A549 (cell line): Measurements from ENCODE around the gene SPOCK2. TPM values are rescaled to one million over a fixed set of nuclear protein-coding genes. Genes with fewer than 3 reads are reported as not detected.

Experiments used
- ATAC-seq, 2 experiments: fragments of 200-7000 bp in 1 of 2; fragments of >200 bp in 1 of 2; cut with Nextera tagmentation in 1 of 2; cut with Tn5 transposase in 1 of 2; 3 replicates each; pipeline versions ENCODE4 v1.8.0 to v1.9.1; 2018 to 2020; ENCODE audit warnings: mild to moderate bottlenecking in 1 of 2, moderate library complexity in 1 of 2
- CTCF ChIA-PET: fragments of 300-600 bp; sonication (Branson Sonifier 250); formaldehyde crosslinking; extraction: SDS; loops from one replicate; lab custom pipeline; 2021; ENCODE audit warnings: antibody characterized with exemption, inconsistent platforms; lab: Yijun Ruan, JAX
- POLR2A ChIA-PET: fragments of 350-600 bp; formaldehyde crosslinking; extraction: SDS; loops from one replicate; lab custom pipeline; 2021; ENCODE audit warnings: antibody characterized with exemption, inconsistent platforms; lab: Yijun Ruan, JAX
- DNase-seq, 2 experiments: peaks; one replicate each; pipeline versions ENCODE4 v3.0.0 to v3.0.0-alpha.2; 2011 to 2016; ENCODE audit warnings: low read depth in 1 of 2, low spot score in 1 of 2
- FAIRE-seq: peaks from 2 replicates; lab custom pipeline; 2011; peaks lifted over from hg19 to GRCh38; lab: Jason Lieb, UNC
- H3K27ac ChIP-seq, 2 experiments: fragments of >200 bp; sonication (Bioruptor Twin); formaldehyde crosslinking; 3 replicates each; pipeline ENCODE4 v1.5.1; 2016 to 2017
- H3K4me1 ChIP-seq: fragments of >200 bp; sonication (Bioruptor Twin); formaldehyde crosslinking; 3 replicates; pipeline ENCODE4 v1.6.1; 2016
- H3K4me2 ChIP-seq: fragments of >200 bp; sonication (Bioruptor Twin); formaldehyde crosslinking; 3 replicates; pipeline ENCODE4 v1.6.1; 2016
- H3K4me3 ChIP-seq: fragments of >200 bp; sonication (Bioruptor Twin); formaldehyde crosslinking; 3 replicates; pipeline ENCODE4 v1.5.1; 2016
- H3K9me3 ChIP-seq: fragments of >200 bp; sonication (Bioruptor Twin); formaldehyde crosslinking; 3 replicates; pipeline ENCODE4 v1.6.1; 2016
- CBX2 ChIP-seq: fragments of 200-600 bp; sonication (generic); IDR thresholded peaks from 2 replicates; pipeline ENCODE4 v1.6.1; 2016; ENCODE audit warnings: low read depth, mild to moderate bottlenecking, borderline replicate concordance
- CEBPB ChIP-seq, 2 experiments: fragments of >200 bp in 1 of 2; sonication (Bioruptor Twin) in 1 of 2; formaldehyde crosslinking in 1 of 2; IDR thresholded peaks; 2 replicates each; pipeline ENCODE4 v1.6.1; 2012 to 2016
- EHF ChIP-seq: fragments of 250-450 bp; sonication (Bioruptor Pico); IDR thresholded peaks from 2 replicates; pipeline ENCODE4 v1.5.0; 2020; ENCODE audit warnings: mild to moderate bottlenecking
- GATA3 ChIP-seq: IDR thresholded peaks from 2 replicates; pipeline ENCODE4 v1.6.1; 2012; ENCODE audit warnings: borderline replicate concordance
- KDM1A ChIP-seq: fragments of 200-600 bp; sonication (generic); IDR thresholded peaks from 2 replicates; pipeline ENCODE4 v1.6.1; 2016; ENCODE audit warnings: low read depth, mild to moderate bottlenecking
- MAZ ChIP-seq: fragments of 150-350 bp; IDR thresholded peaks from 2 replicates; pipeline ENCODE4 v1.6.1; 2014; ENCODE audit warnings: antibody characterized with exemption, low read depth, low read length, borderline replicate concordance
- NPAS2 ChIP-seq: fragments of 250-450 bp; sonication (Bioruptor Pico); IDR thresholded peaks from 2 replicates; pipeline ENCODE4 v1.8.0; 2022; ENCODE audit warnings: mild to moderate bottlenecking, moderate library complexity, borderline replicate concordance
- POLR2A ChIP-seq: IDR thresholded peaks from 2 replicates; pipeline ENCODE4 v1.6.1; 2012; ENCODE audit warnings: mild to moderate bottlenecking, low read length
- RAD21 ChIP-seq, 2 experiments: fragments of >200 bp in 1 of 2; sonication (Bioruptor Twin) in 1 of 2; formaldehyde crosslinking in 1 of 2; IDR thresholded peaks in 1 of 2; conservative IDR thresholded peaks in 1 of 2; 2 replicates in 1 of 2; 3 replicates in 1 of 2; pipeline ENCODE4 v1.6.1; 2012 to 2018; ENCODE audit warnings: inconsistent platforms in 1 of 2
- RFX5 ChIP-seq: fragments of 450-650 bp; IDR thresholded peaks from 2 replicates; pipeline ENCODE4 v1.7.1; 2014; ENCODE audit warnings: antibody characterized with exemption, mild to moderate bottlenecking, moderate library complexity
- SMC3 ChIP-seq: fragments of >200 bp; sonication (Bioruptor Twin); formaldehyde crosslinking; IDR thresholded peaks from 3 replicates; pipeline ENCODE4 v1.6.1; 2018; ENCODE audit warnings: inconsistent platforms
- TFCP2L1 ChIP-seq: fragments of 250-450 bp; sonication (Bioruptor Pico); IDR thresholded peaks from 2 replicates; pipeline ENCODE4 v1.5.0; 2021; ENCODE audit warnings: mild to moderate bottlenecking
- ZFP36 ChIP-seq: fragments of 450-650 bp; IDR thresholded peaks from 2 replicates; pipeline ENCODE4 v1.6.1; 2014; ENCODE audit warnings: borderline replicate concordance; ENCODE audit not compliant: partially characterized antibody
- ZSCAN20 ChIP-seq: fragments of 250-450 bp; sonication (Bioruptor Pico); IDR thresholded peaks from 2 replicates; pipeline ENCODE4 v1.8.0; 2022; ENCODE audit warnings: mild to moderate bottlenecking, moderate library complexity
- WGBS: methylation state at CpG from one replicate; pipeline ENCODE4 v1.1.6; 2017; ENCODE audit errors: missing lambda C conversion rate; 5-methylcytosine and 5-hydroxymethylcytosine counted together
- polyA plus RNA-seq, 4 experiments: library from polyadenylated mRNA; depleted of rRNA in 3 of 4; stranded (reverse); fragments of >200 nt; fragmentation: RNase III in 1 of 4; extraction: RNeasy Plus Mini Kit Qiagen cat#74134 plus additional on column Dnase treatment in 1 of 4; gene quantifications; 2 replicates in 3 of 4; 3 replicates in 1 of 4; pipeline ENCODE4 v1.2.3, GENCODE V29; 2011 to 2017
- TF ChIP-seq, protein P1 (sequence below): IDR thresholded peaks from 2 replicates; pipeline ENCODE4 v1.6.1; 2012
- TF ChIP-seq, protein P2 (sequence below): fragments of >200 bp; sonication (Bioruptor Twin); formaldehyde crosslinking; IDR thresholded peaks from 3 replicates; pipeline ENCODE4 v1.5.1; 2016
- TF ChIP-seq, protein P3 (sequence below): fragments of 150-350 bp; IDR thresholded peaks from 2 replicates; pipeline ENCODE4 v1.6.1; 2014; ENCODE audit warnings: low read depth, mild to moderate bottlenecking, low read length
- TF ChIP-seq, protein P4 (sequence below): fragments of 200-600 bp; sonication (generic); IDR thresholded peaks from 2 replicates; pipeline ENCODE4 v1.6.1; 2016; ENCODE audit warnings: antibody characterized with exemption, mild to moderate bottlenecking, moderate library complexity

Gene SPOCK2
- polyA plus RNA-seq, 2 of the 4 experiments (the other 2 are of a cell fraction) = 0.52 to 0.67 TPM

DNA sequence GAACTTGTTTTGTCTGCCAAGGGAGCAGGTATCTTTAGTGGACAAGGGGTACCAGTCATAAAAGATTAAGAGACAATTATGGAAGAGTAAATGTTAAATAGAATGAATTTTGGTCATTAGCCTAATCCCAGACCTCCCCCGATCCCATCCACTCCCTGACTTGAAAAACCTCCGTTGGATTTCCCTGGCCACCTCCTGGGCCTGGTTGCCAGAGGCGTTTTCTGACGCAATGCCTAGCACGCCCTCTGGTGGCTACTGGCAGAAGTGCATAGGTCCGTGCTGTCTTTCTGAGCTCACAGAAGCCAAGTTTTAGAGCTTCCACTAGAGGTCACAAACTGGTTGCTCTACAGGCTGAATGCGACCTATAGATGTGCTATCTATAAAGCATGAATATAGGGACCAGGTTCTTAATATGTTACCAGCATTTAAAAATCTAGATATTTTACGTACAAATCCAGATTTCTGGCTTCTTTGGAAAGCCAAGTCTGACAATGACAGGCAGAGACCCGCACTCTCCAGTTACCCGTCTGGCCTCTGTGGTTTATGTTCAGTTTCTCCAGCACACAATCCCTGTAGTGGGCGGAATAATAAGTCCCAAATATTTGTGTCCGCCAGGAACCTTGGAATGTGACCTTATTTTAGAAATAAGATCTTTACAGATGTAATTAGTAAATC lies 39.8 kb downstream of the SPOCK2 start:
- POLR2A ChIA-PET = interaction anchor here (0.5 to 1.3 kb wide), 2 partner anchors 127 to 225 kb away, joined by 3 to 5 read pairs; partner anchors contain the start of gene DDIT4
- TF ChIP-seq POLR2A = no peak
- TF ChIP-seq ZFP36 = no peak
- TF ChIP-seq CEBPB (IDR thresholded peaks at IDR 0.05) = peak; percentile 71 to 91
- no peak for TF ChIP-seq TFCP2L1
- TF ChIP-seq, protein P1, sequence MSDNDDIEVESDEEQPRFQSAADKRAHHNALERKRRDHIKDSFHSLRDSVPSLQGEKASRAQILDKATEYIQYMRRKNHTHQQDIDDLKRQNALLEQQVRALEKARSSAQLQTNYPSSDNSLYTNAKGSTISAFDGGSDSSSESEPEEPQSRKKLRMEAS = 0 out of 2 replicates have a peak, but pooled peaks have one; percentile 46
- TF ChIP-seq, protein P2, sequence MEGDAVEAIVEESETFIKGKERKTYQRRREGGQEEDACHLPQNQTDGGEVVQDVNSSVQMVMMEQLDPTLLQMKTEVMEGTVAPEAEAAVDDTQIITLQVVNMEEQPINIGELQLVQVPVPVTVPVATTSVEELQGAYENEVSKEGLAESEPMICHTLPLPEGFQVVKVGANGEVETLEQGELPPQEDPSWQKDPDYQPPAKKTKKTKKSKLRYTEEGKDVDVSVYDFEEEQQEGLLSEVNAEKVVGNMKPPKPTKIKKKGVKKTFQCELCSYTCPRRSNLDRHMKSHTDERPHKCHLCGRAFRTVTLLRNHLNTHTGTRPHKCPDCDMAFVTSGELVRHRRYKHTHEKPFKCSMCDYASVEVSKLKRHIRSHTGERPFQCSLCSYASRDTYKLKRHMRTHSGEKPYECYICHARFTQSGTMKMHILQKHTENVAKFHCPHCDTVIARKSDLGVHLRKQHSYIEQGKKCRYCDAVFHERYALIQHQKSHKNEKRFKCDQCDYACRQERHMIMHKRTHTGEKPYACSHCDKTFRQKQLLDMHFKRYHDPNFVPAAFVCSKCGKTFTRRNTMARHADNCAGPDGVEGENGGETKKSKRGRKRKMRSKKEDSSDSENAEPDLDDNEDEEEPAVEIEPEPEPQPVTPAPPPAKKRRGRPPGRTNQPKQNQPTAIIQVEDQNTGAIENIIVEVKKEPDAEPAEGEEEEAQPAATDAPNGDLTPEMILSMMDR = peak; percentile 100
- TF ChIP-seq SMC3 = peak; percentile 100
- TF ChIP-seq RAD21 (conservative IDR thresholded peaks at IDR 0.05 in 1 of 2, IDR thresholded peaks at IDR 0.05 in 1 of 2) = peak; percentile 98 to 99
- TF ChIP-seq, all 56 proteins: peak for 5
- DNase-seq (peak; percentile 92 to 94), ATAC-seq (peak; percentile 90 to 92), FAIRE-seq (peak; percentile 90)
- Histone ChIP-seq H3K27ac (peak overlapping the region; percentile 68 to 72), H3K4me1 (peaks cover 3% of the 10 kb centered on the region; the same call in 1 of the 3 replicates), H3K4me3 (no peak overlapping the region), H3K9me3 (peaks cover 13% of the 10 kb centered on the region; the same call in 2 of the 3 replicates), H3K4me2 (peak overlapping the region; percentile 56; the same call in 2 of the 3 replicates)
- WGBS = 27% methylated on average over 12 of the region's 12 CpGs
- CTCF ChIA-PET = interaction anchor here (0.5 to 22.0 kb wide), 101 partner anchors 9 to 894 kb away, joined by 3 to 207 read pairs (median 5); partner anchors contain the start of genes ANAPC16, ASCC1, CHST3 and PSAP

DNA sequence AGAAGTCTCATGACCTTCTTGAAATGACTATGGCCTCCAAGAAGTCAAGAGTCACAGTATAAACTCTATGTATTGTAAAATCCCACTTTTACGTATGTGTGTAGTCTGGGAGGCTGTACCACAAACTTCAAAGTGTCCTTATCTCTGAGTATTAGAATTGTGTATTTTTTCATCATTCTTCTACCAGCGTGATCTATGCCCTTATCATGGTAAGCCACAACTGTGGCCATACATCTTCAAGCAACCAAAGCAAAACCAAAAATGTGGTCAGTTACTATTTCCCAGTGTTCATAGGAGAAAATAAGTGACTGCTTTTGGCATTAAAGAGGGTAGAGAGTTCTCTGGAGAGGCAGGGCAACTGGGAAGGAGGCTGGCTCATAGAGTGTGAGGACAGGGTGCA lies 42.8 kb downstream of the SPOCK2 start:
- no peak for FAIRE-seq
- WGBS = 90% methylated on average over 2 of the region's 2 CpGs

More for the DNA sequence above, 42.8 kb downstream of the SPOCK2 start:
- no peak overlapping the region for H3K4me2 ChIP-seq
- DNase-seq = no peak
- TF ChIP-seq, protein P1 = no peak
- TF ChIP-seq NPAS2 = no peak
- TF ChIP-seq, protein P3, sequence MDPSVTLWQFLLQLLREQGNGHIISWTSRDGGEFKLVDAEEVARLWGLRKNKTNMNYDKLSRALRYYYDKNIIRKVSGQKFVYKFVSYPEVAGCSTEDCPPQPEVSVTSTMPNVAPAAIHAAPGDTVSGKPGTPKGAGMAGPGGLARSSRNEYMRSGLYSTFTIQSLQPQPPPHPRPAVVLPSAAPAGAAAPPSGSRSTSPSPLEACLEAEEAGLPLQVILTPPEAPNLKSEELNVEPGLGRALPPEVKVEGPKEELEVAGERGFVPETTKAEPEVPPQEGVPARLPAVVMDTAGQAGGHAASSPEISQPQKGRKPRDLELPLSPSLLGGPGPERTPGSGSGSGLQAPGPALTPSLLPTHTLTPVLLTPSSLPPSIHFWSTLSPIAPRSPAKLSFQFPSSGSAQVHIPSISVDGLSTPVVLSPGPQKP = no peak
- TF ChIP-seq RFX5 = no peak
- no peak for TF ChIP-seq EHF (CRISPR knock-in tag)
- no peak for TF ChIP-seq CBX2
- no peak for TF ChIP-seq GATA3
- no peak for TF ChIP-seq MAZ
- no peak for TF ChIP-seq KDM1A
- TF ChIP-seq, protein P4, sequence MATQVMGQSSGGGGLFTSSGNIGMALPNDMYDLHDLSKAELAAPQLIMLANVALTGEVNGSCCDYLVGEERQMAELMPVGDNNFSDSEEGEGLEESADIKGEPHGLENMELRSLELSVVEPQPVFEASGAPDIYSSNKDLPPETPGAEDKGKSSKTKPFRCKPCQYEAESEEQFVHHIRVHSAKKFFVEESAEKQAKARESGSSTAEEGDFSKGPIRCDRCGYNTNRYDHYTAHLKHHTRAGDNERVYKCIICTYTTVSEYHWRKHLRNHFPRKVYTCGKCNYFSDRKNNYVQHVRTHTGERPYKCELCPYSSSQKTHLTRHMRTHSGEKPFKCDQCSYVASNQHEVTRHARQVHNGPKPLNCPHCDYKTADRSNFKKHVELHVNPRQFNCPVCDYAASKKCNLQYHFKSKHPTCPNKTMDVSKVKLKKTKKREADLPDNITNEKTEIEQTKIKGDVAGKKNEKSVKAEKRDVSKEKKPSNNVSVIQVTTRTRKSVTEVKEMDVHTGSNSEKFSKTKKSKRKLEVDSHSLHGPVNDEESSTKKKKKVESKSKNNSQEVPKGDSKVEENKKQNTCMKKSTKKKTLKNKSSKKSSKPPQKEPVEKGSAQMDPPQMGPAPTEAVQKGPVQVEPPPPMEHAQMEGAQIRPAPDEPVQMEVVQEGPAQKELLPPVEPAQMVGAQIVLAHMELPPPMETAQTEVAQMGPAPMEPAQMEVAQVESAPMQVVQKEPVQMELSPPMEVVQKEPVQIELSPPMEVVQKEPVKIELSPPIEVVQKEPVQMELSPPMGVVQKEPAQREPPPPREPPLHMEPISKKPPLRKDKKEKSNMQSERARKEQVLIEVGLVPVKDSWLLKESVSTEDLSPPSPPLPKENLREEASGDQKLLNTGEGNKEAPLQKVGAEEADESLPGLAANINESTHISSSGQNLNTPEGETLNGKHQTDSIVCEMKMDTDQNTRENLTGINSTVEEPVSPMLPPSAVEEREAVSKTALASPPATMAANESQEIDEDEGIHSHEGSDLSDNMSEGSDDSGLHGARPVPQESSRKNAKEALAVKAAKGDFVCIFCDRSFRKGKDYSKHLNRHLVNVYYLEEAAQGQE = no peak
- no peak for TF ChIP-seq ZSCAN20
- TF ChIP-seq, all 56 proteins: peak for 0
- Histone ChIP-seq H3K4me1 (peaks cover 3% of the 10 kb centered on the region; the same call in 1 of the 3 replicates), H3K9me3 (peaks cover 13% of the 10 kb centered on the region; the same call in 2 of the 3 replicates), H3K27ac (no peak overlapping the region), H3K4me3 (no peak overlapping the region)
- ChIA-PET POLR2A (no interaction called here), CTCF (interaction anchor here (0.5 to 22.0 kb wide), 9 partner anchors 13 to 337 kb away, joined by 3 to 207 read pairs (median 8); no protein-coding TSS in a partner anchor)
- ATAC-seq = no peak
